AG09319 (cell line): ENCODE measurements around the gene PC.

Experiments used
- DNase-seq: peaks from one replicate; pipeline ENCODE4 v3.0.0-alpha.2; 2010; ENCODE audit warnings: low read depth; ENCODE audit errors: extremely low read depth
- CTCF ChIP-seq: IDR thresholded peaks from 2 replicates; pipeline ENCODE4 v1.5.1; 2011; ENCODE audit warnings: low read depth, mild to moderate bottlenecking, inconsistent platforms, low read length, moderate library complexity

Gene PC

DNA sequence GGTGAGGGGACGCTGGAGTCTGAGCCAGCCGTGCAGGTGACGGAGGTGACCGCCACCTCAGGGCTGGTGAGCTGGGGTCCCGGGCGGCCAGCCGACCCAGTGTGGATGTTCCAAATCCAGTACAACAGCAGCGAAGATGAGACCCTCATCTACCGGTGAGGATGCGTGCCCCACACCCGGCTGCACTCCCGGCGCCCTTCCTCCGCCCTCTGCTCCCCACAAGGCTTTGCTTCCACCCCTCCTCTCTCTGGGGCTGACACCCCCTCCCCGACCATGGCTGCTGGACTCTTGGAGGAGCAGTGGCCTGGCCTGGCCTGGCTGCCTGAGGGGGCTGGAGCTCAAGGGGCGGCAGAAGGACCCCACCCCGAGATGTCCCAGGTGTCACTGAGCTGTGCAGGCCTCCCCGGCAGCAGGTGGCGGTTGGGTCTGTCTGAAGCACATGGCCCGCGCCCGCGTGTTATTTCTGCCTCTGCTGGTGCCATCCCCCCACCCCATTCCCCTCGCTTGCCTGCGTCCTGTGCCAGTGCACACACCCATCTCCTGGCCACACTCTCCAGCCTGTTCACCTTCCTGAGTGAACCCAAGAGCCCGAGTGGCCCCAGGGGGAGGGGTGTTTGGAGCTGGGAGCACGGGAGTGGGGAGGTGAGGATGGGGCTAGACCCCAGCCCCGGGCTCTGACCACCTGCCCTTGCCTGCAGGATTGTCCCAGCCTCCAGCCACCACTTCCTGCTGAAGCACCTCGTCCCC lies 99.1 kb downstream of the PC start:
- no peak for TF ChIP-seq CTCF
- DNase-seq: no peak

GRCh38 chr11:66858186-66858938 lies 99.8 kb downstream of the PC start:
- TF ChIP-seq CTCF: no peak

GRCh38 chr11:66857927-66858185 lies 100.3 kb downstream of the PC start:
- DNase-seq: no peak
- TF ChIP-seq CTCF: no peak

More at GRCh38 chr11:66858186-66858938, 99.8 kb downstream of the PC start:
- no peak for DNase-seq

DNA sequence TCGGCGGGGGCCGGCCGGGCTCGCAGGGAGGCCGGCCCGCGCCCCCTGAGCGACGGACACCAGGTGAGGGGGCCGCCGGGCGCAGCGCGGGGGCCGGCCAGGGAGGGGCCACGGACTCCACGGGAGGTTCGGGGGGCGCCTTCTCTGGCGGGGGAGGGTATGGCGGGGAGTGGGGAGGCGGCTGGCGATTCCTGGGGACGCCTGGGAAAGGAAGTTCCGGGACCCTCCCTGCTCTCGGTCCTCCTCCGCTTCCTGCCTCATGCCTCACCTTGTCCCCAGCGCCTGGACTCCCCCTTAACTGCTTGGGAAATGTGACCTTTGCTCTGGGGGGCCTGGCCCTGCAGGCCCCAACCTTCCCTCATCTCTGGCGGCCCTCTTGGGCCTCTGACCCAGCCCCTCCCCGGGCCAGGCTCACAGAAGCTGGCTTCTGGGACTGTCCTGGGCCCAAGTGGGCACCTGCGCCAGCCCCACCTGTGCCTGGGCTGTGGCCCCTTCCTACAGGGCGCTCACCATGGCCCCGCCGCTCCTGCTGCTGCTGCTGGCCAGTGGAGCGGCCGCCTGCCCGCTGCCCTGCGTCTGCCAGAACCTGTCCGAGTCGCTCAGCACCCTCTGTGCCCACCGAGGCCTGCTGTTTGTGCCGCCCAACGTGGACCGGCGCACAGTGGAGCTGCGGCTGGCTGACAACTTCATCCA lies 100.8 kb downstream of the PC start:
- DNase-seq: no peak
- TF ChIP-seq CTCF: no peak

GRCh38 chr11:66856496-66857233 lies 101.5 kb downstream of the PC start, which contains the start of gene LRFN4:
TSS of gene LRFN4 (plus strand) at chr11:66857064. CDS start at chr11:66857745, 681 bp downstream.
- DNase-seq: no peak
- no peak for TF ChIP-seq CTCF

- DNase-seq: peak; percentile 82
- no peak for TF ChIP-seq CTCF
Measured at GRCh38 chr11:66855574-66856495, 102.3 kb downstream of the PC start.
